ENCODE results near the gene MECP2. TPM values are rescaled to one million over a fixed set of nuclear protein-coding genes. Genes with fewer than 3 reads are reported as not detected.
"Not testable (repeated sequence)": the region's sequence is repeated elsewhere in the genome, so short reads cannot be mapped to it uniquely, and the experiment has no call there.

Gene MECP2
- total RNA-seq, 2 experiments from 2014 or later: 80.7 to 83.0 TPM

DNA sequence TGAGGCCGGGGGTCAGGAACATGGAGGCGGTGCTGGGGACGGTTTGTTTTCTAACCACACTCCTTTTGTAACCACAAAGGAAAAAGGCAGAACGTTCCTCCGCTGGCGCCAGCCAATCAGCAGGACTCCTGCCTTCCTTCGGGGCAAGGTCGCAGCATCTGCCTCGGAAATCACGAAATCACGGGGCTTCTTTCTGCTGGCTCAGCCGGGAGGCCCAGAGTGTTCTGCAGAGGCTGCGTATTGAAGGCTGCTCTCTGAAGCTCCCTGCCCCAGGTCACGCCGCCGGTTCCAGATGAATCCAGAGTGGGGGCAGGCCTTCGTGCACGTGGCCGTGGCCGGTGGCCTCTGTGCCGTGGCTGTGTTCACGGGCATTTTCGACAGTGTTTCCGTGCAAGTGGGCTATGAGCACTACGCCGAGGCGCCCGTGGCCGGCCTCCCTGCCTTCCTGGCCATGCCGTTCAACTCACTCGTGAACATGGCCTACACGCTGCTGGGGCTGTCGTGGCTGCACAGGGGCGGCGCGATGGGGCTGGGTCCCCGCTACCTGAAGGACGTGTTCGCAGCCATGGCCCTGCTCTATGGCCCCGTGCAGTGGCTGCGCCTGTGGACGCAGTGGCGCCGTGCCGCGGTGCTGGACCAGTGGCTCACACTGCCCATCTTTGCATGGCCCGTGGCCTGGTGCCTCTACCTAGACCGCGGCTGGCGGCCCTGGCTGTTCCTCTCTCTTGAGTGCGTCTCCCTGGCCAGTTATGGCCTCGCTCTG, 115.6 kb downstream of the MECP2 start:
- DNase-seq: peak; percentile 83
- Mint-ChIP-seq H3K4me1 (peaks cover 57% of the 10 kb centered on the region), H3K9me3 (no peaks in the 10 kb centered on the region), H3K36me3 (ENCODE audit: low read depth) (peaks cover 19% of the 10 kb centered on the region), H3K27ac (peak overlapping the region; percentile 93), H3K27me3 (no peaks in the 10 kb centered on the region), H3K4me3 (peak overlapping the region; percentile 69)
- CTCF ChIA-PET: interaction anchor here (1.0 to 1.7 kb wide), 5 partner anchors 11 to 545 kb away, joined by 3 to 9 read pairs (median 6); partner anchors contain the start of gene HCFC1
- POLR2A ChIA-PET: interaction anchor here (0.6 to 3.4 kb wide), 10 partner anchors 8 to 390 kb away, joined by 3 to 64 read pairs (median 9); partner anchors contain the start of genes ARHGAP4, HCFC1, IRAK1 and TMEM187

DNA sequence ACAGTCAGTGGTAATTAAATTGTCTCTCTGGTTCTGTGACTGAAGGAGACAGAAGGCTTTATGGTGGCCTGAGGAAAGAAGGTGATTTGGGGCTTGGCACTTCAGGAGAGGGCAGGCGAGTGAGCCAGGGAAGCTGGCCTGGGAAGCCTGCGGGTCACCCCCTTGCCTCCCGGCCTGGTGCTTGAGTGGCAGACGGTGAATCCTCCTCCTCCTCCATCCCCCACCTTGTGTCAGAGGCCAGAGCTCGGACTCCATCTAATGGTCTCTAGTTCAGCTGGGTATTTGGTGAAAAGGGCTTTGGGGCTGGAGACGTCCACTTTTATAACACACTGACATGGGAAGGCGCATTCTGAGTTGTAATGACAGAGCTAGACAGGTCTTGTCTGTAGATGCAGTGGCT, 116.3 kb downstream of the MECP2 start:
- Mint-ChIP-seq H3K36me3 (ENCODE audit: low read depth) (peaks cover 19% of the 10 kb centered on the region), H3K27me3 (no peaks in the 10 kb centered on the region), H3K9me3 (no peaks in the 10 kb centered on the region), H3K27ac (peak overlapping the region; percentile 93), H3K4me1 (peaks cover 55% of the 10 kb centered on the region), H3K4me3 (peak overlapping the region; percentile 69)
- CTCF ChIA-PET: interaction anchor here (1.0 to 1.7 kb wide), 5 partner anchors 10 to 546 kb away, joined by 3 to 9 read pairs (median 6); partner anchors contain the start of gene HCFC1
- POLR2A ChIA-PET: interaction anchor here (1.0 to 3.4 kb wide), 9 partner anchors 9 to 391 kb away, joined by 3 to 64 read pairs (median 10); partner anchors contain the start of genes ARHGAP4, HCFC1, IRAK1 and TMEM187
- DNase-seq: no peak

DNA sequence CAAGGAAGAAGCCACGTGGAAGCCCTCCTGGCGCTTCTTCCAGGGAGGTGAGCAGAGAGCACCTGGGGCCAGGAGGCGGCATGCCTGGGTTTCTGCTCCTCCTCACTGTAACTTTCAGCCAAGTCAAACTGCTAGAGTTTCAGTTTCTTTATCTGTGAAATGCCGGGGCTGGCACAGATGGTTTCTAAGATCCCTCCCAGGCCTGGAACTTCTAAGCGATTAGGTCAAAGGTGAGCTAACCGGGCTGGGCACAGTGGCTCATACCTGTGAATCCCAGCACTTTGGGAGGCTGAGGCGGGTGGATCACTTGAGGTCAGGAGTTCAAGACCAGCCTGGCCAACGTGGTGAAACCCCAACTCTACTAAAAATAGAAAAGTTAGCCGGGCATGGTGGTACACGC, 117.1 kb downstream of the MECP2 start:
- Mint-ChIP-seq H3K36me3 (ENCODE audit: low read depth) (peaks cover 21% of the 10 kb centered on the region), H3K4me3 (peak overlapping the region; percentile 73), H3K27ac (peak overlapping the region; percentile 93), H3K4me1 (peaks cover 56% of the 10 kb centered on the region)
- not testable (repeated sequence) for H3K27me3 Mint-ChIP-seq, DNase-seq, H3K9me3 Mint-ChIP-seq
- POLR2A ChIA-PET: interaction anchor here (1.4 to 3.4 kb wide), 7 partner anchors 8 to 54 kb away, joined by 3 to 64 read pairs (median 14); partner anchors contain the start of genes ARHGAP4, HCFC1, IRAK1 and TMEM187
- CTCF ChIA-PET: interaction anchor here (1.4 to 1.7 kb wide), 4 partner anchors 22 to 40 kb away, joined by 3 to 8 read pairs (median 4); no protein-coding TSS in a partner anchor

DNA sequence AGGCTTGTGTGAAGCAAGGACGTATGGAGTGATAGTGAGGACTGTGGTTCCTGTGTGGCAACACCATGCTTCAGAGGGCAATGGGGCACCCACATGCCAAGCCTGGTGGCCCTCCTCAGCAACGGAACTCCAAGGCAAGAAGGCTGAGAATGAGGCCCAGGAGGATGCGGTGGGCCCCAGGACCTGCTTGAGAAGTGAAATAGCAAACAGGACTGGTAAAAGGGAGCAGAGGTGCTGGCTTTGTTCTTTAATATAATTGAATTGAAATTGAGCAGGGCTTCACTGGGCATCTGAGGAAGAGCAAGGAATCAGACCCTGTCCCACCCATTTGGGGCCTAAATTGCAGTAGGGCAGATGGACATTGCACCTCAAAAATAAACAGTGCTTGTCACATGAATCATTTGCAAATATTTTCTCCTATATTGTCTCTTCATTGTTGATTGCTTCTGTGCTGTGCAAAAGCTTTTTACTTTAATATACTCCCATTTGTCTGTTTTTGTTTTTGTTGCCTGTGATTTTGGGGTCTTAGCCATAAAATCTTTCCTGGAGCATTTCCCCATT, 122.7 kb downstream of the MECP2 start:
- CTCF ChIA-PET: no interaction called here
- no peaks in the 10 kb centered on the region for H3K27me3 Mint-ChIP-seq

DNA sequence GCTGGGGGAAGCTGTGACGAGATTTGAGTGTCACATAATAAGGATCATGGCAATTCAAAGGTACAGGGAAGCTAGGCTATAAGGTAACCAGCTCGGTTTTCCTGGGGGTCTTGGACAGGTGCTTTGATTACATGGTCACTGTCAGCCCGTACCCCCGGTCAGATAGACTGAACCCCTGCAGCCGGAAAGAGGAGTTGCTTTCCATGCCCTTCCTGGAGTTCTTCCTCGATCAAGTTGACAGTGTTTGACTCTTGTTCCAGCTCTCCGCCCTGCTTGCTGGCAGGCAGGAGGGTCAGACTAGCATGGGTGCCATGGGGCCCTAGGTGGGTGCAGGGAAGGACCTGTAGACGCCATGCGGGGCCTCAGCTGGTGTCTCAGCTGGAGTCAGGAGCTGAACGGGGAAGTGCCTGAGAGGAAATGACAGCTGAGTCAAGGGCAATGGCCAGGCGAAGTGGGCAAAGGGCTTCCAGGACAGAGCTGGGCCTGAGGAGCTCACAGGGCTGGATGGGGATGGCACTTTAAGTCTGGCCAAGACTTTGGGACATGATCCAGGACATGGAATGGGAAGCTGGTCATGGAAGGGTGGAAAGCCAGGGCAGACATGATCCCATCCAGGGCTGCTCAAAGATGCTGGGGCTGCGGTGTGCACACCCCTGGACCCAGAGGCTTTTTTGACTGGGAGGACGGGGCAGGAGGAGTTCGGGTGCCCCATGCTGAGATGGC, 123.4 kb downstream of the MECP2 start:
- H3K4me3 Mint-ChIP-seq: peak overlapping the region; percentile 84
- peaks cover 12% of the 10 kb centered on the region for H3K36me3 Mint-ChIP-seq (ENCODE audit: low read depth)
- H3K4me1 Mint-ChIP-seq: peaks cover 22% of the 10 kb centered on the region
- ChIA-PET CTCF (interaction anchor here (0.9 kb wide), 1 partner anchor 48 kb away, joined by 4 read pairs; the partner anchor contains the start of gene ARHGAP4), POLR2A (interaction anchor here (0.7 to 10.4 kb wide), 7 partner anchors 7 to 424 kb away, joined by 3 to 201 read pairs (median 20); partner anchors contain the start of genes ARHGAP4 and IRAK1)
- no peaks in the 10 kb centered on the region for H3K9me3 Mint-ChIP-seq
- peak overlapping the region; percentile 97 for H3K27ac Mint-ChIP-seq
- no peak for DNase-seq
- no peaks in the 10 kb centered on the region for H3K27me3 Mint-ChIP-seq

More for the DNA sequence above, 122.7 kb downstream of the MECP2 start:
- no peak for DNase-seq
- Mint-ChIP-seq H3K4me3 (peak overlapping the region; percentile 84), H3K4me1 (peaks cover 22% of the 10 kb centered on the region), H3K27ac (peak overlapping the region; percentile 97), H3K36me3 (ENCODE audit: low read depth) (peaks cover 7% of the 10 kb centered on the region), H3K9me3 (no peaks in the 10 kb centered on the region)
- POLR2A ChIA-PET: interaction anchor here (2.7 to 10.4 kb wide), 3 partner anchors 10 to 48 kb away, joined by 20 to 201 read pairs (median 70); partner anchors contain the start of genes ARHGAP4 and IRAK1

DNA sequence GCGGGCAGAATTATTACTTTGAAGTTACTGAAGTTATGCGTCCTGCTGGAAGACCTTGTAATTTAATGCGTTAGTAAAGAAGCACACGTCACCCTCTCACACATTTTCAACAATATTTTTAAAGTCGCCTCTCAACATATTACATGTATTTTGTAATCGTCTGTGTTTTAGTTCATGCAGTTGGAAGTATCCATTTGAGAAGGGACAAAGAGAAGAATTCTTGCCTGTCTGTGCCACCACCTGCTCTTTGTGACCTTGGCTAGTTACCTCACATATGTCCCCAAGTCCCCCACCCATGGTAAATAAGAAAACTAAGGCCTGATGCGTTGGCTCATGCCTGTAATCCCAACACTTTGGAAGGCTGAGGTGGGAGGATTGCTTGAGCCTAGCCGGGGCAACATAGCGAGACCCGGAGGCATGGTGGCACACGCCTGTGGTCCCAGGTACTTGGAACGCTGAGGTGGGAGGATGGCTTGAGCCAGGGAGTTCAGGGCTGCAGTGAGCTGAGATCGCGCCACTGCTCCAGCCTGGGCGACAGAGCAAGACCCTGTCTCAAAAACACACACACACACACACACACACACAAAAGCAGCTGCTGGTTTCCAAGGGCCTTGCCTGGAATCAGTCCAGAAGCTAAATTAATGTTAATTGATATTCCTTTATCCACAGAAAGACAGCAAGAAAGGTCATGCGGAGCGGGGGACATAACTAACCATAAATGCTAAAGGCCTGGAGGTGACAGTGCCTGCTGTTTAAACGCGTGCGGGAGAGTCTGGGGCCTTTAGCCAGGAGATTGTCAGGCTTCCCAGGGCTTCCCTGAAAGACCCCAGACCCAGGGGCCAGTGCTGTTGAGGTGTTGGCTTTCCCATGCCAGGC, 124.2 kb downstream of the MECP2 start:
- peak overlapping the region; percentile 84 for H3K4me3 Mint-ChIP-seq
- no peaks in the 10 kb centered on the region for H3K9me3 Mint-ChIP-seq

DNA sequence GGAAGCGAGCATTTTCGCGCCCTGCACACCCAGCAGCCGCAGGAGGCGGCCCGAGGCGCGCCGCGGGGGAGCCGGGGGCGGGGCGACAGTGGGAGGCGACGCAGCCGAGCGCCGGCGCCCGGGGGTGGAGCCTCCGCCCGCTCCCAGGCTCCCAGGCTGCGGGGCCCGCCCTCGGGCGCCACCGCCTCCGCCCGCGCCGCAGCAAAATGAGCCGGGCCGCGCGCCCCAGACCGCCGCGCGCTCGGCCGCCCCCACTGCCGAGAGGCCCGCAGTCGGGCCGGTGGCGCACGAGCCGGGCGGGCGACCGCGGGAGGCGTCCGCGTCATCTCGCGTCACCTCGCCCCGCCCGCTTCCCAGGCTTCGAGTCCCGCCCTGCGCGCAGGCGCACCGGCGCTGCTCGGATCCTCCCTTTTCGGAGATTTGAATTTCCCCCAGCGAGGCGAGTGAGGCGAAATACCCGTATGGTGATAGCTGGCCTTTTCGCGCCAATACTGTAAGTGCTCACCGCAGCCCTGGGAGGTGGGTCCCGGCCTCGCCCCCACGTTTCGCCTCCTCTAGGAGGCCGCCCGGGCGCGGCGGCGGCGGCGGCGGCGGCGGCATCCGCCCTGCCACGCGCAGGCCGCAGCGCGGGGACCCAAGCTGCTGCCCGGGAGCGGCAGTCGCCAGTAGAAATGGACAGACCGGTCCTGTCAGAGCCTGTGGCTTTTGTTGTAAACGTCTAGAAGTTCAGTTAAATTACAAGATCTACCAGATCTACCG, 125.0 kb downstream of the MECP2 start, which contains the start of gene TMEM187:
Gene TMEM187 (plus strand): TSS at position 387 of the 759 bp plus-strand sequence. CDS start 9,309 bp downstream, outside the sequence.
- CTCF ChIA-PET: no interaction called here
- POLR2A ChIA-PET: interaction anchor here (0.6 to 10.4 kb wide), 8 partner anchors 9 to 400 kb away, joined by 3 to 201 read pairs (median 16); partner anchors contain the start of genes ARHGAP4 and IRAK1

More for the DNA sequence above, 124.2 kb downstream of the MECP2 start:
- ChIA-PET CTCF (interaction anchor here (0.9 kb wide), 1 partner anchor 47 kb away, joined by 4 read pairs; the partner anchor contains the start of gene ARHGAP4), POLR2A (interaction anchor here (0.7 to 10.4 kb wide), 8 partner anchors 8 to 424 kb away, joined by 3 to 201 read pairs (median 16); partner anchors contain the start of genes ARHGAP4 and IRAK1)
- Mint-ChIP-seq H3K27me3 (no peaks in the 10 kb centered on the region), H3K36me3 (ENCODE audit: low read depth) (peaks cover 20% of the 10 kb centered on the region), H3K27ac (peak overlapping the region; percentile 97), H3K4me1 (peaks cover 22% of the 10 kb centered on the region)
- DNase-seq: no peak

More for the DNA sequence above, 125.0 kb downstream of the MECP2 start, which contains the start of gene TMEM187:
- Mint-ChIP-seq H3K4me1 (peaks cover 29% of the 10 kb centered on the region), H3K27ac (peak within 1 kb of the TSS; percentile 100), H3K9me3 (no peaks in the 10 kb centered on the region), H3K27me3 (no peaks in the 10 kb centered on the region), H3K4me3 (peak within 1 kb of the TSS; percentile 100), H3K36me3 (ENCODE audit: low read depth) (peaks cover 29% of the 10 kb centered on the region)
- DNase-seq: peak; percentile 91

Other genes with a start within 250 kb of the MECP2 start
- 1 to 10 TPM; 4.2 to 5.2 TPM for gene L1CAM, start 211.5 kb downstream of the MECP2 start, total RNA-seq
- not detected for gene AVPR2, start 193.0 kb downstream of the MECP2 start, total RNA-seq
- 100 to 1,000 TPM; 262 to 267 TPM for gene ARHGAP4, start 171.5 kb downstream of the MECP2 start, total RNA-seq
- 10 to 100 TPM; 63.1 to 63.7 TPM for gene NAA10, start 162.7 kb downstream of the MECP2 start, total RNA-seq
- 10 to 100 TPM; 12.1 to 12.8 TPM for gene RENBP, start 153.1 kb downstream of the MECP2 start, total RNA-seq
- 10 to 100 TPM; 88.3 to 93.1 TPM for gene HCFC1, start 125.9 kb downstream of the MECP2 start, total RNA-seq
- gene TMEM187, start 125.0 kb downstream of the MECP2 start, total RNA-seq: 10 to 100 TPM in 1 of 2 experiments, 1 to 10 TPM in 1; 9.9 to 12.6 TPM
- 100 to 1,000 TPM; 118 to 122 TPM for gene IRAK1, start 77.8 kb downstream of the MECP2 start, total RNA-seq
- not detected for gene OPN1LW, start 46.5 kb upstream of the MECP2 start, total RNA-seq
- gene OPN1MW, start 84.9 kb upstream of the MECP2 start, total RNA-seq: not detected
- gene OPN1MW2, start 122.0 kb upstream of the MECP2 start, total RNA-seq: not detected
- not detected for gene OPN1MW3, start 159.9 kb upstream of the MECP2 start, total RNA-seq
- not detected for gene TEX28, start 197.4 kb upstream of the MECP2 start, total RNA-seq
- 1 to 10 TPM in 1 of 2 experiments, under 1 TPM in 1; 0.85 to 2.0 TPM for gene TKTL1, start 198.1 kb upstream of the MECP2 start, total RNA-seq

Measured in activated CD4-positive, alpha-beta memory T cell treated with anti-CD3 and anti-CD28 coated beads, Interleukin-2, amount 10 ng/mL, durations not matched to agents 7 days and 5 days (primary cell).